OCI-LY1 (cell line): ENCODE measurements around the gene SLC16A2.

Source experiments
- H2AFZ ChIP-seq: fragments of 200-600 bp; sonication (generic), shearing (Covaris generic); 2 replicates; pipeline ENCODE4 v1.6.0; 2014; ENCODE audit warnings: antibody characterized with exemption, mild to moderate bottlenecking, low read length
- H3F3A ChIP-seq: fragments of 200-600 bp; sonication (generic), shearing (Covaris generic); 2 replicates; pipeline ENCODE4 v1.6.0; 2014; ENCODE audit warnings: mild to moderate bottlenecking, antibody characterized with exemption, low read length, moderate library complexity; ENCODE audit not compliant: insufficient read depth
- H3K27ac ChIP-seq: fragments of 200-600 bp; sonication (generic); 2 replicates; pipeline ENCODE4 v1.5.1; 2014; ENCODE audit warnings: low read length, mixed run types, mild to moderate bottlenecking, low read depth; ENCODE audit not compliant: poor library complexity, severe bottlenecking
- H3K27me3 ChIP-seq: fragments of 200-600 bp; sonication (generic); 2 replicates; pipeline ENCODE4 v1.6.0; 2014; ENCODE audit warnings: antibody characterized with exemption, mild to moderate bottlenecking, low read length, moderate library complexity; ENCODE audit not compliant: insufficient read depth
- H3K36me3 ChIP-seq: fragments of 200-600 bp; sonication (generic); 2 replicates; pipeline ENCODE4 v1.6.1; 2014; ENCODE audit warnings: mild to moderate bottlenecking, antibody characterized with exemption, low read length, moderate library complexity, mixed read lengths; ENCODE audit not compliant: insufficient read depth
- H3K4me1 ChIP-seq: fragments of 200-600 bp; sonication (generic); 2 replicates; pipeline ENCODE4 v1.5.1; 2014; ENCODE audit warnings: mild to moderate bottlenecking, low read length, moderate library complexity; ENCODE audit not compliant: insufficient read depth, severe bottlenecking
- H3K4me2 ChIP-seq: fragments of 200-600 bp; sonication (generic), shearing (Covaris generic); 2 replicates; pipeline ENCODE4 v1.6.1; 2014; ENCODE audit warnings: low read length
- H3K4me3 ChIP-seq: fragments of 200-600 bp; sonication (generic); 2 replicates; pipeline ENCODE4 v1.5.1; 2014; ENCODE audit warnings: low read length, low read depth, mild to moderate bottlenecking, mixed read lengths; ENCODE audit not compliant: poor library complexity, severe bottlenecking
- H3K79me2 ChIP-seq: fragments of 200-600 bp; shearing (Covaris generic); 2 replicates; pipeline ENCODE4 v1.6.1; 2016; ENCODE audit warnings: mixed run types, low read length, mixed read lengths; ENCODE audit not compliant: insufficient read depth
- H3K9ac ChIP-seq: fragments of 200-600 bp; sonication (generic), shearing (Covaris generic); 2 replicates; pipeline ENCODE4 v1.6.1; 2014; ENCODE audit warnings: mild to moderate bottlenecking, low read length, mixed read lengths
- H3K9me2 ChIP-seq: fragments of 200-600 bp; sonication (generic), shearing (Covaris generic); 2 replicates; pipeline ENCODE4 v1.6.1; 2014; ENCODE audit warnings: low read depth, mild to moderate bottlenecking, low read length, mixed read lengths
- H3K9me3 ChIP-seq: fragments of 200-600 bp; shearing (Covaris generic); 2 replicates; pipeline ENCODE4 v1.6.1; 2014; ENCODE audit warnings: low read length, mixed read lengths
- H4K20me1 ChIP-seq: fragments of 200-600 bp; sonication (generic), shearing (Covaris generic); 2 replicates; pipeline ENCODE4 v1.6.0; 2016; ENCODE audit warnings: mild to moderate bottlenecking, low read length; ENCODE audit not compliant: insufficient read depth
- EZH2 ChIP-seq: fragments of 200-600 bp; sonication (generic), shearing (Covaris generic); IDR thresholded peaks from 2 replicates; pipeline ENCODE4 v1.8.0; 2017; ENCODE audit warnings: borderline replicate concordance, mixed run types, mild to moderate bottlenecking, antibody characterized with exemption, low read length, moderate library complexity, mixed read lengths
- TF ChIP-seq, protein P1 (sequence below): fragments of 200-600 bp; sonication (generic), shearing (Covaris generic); IDR thresholded peaks from 2 replicates; pipeline ENCODE4 v1.5.1; 2017; ENCODE audit warnings: mild to moderate bottlenecking, antibody characterized with exemption, low read length, moderate library complexity, mixed read lengths

SLC16A2 gene

GRCh38 chrX:74545880-74546523 lies 124.7 kb downstream of the SLC16A2 start:
- no peak overlapping the region for H3K27ac ChIP-seq
- H3K4me2 ChIP-seq: no peak overlapping the region
- no peaks in the 10 kb centered on the region for H4K20me1 ChIP-seq
- H3K36me3 ChIP-seq: no peaks in the 10 kb centered on the region
- TF ChIP-seq, protein P1, sequence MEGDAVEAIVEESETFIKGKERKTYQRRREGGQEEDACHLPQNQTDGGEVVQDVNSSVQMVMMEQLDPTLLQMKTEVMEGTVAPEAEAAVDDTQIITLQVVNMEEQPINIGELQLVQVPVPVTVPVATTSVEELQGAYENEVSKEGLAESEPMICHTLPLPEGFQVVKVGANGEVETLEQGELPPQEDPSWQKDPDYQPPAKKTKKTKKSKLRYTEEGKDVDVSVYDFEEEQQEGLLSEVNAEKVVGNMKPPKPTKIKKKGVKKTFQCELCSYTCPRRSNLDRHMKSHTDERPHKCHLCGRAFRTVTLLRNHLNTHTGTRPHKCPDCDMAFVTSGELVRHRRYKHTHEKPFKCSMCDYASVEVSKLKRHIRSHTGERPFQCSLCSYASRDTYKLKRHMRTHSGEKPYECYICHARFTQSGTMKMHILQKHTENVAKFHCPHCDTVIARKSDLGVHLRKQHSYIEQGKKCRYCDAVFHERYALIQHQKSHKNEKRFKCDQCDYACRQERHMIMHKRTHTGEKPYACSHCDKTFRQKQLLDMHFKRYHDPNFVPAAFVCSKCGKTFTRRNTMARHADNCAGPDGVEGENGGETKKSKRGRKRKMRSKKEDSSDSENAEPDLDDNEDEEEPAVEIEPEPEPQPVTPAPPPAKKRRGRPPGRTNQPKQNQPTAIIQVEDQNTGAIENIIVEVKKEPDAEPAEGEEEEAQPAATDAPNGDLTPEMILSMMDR: no peak
- no peak for TF ChIP-seq EZH2
- H3K9ac ChIP-seq: no peak overlapping the region
- no peaks in the 10 kb centered on the region for H3K9me3 ChIP-seq
- H2AFZ ChIP-seq: no peak overlapping the region
- no peaks in the 10 kb centered on the region for H3K4me1 ChIP-seq
- H3K9me2 ChIP-seq: no peaks in the 10 kb centered on the region
- no peak overlapping the region for H3K4me3 ChIP-seq
- no peaks in the 10 kb centered on the region for H3K27me3 ChIP-seq
- no peaks in the 10 kb centered on the region for H3F3A ChIP-seq
- no peaks in the 10 kb centered on the region for H3K79me2 ChIP-seq

GRCh38 chrX:74546984-74547383 lies 125.7 kb downstream of the SLC16A2 start:
- H3K4me2 ChIP-seq: no peak overlapping the region
- no peaks in the 10 kb centered on the region for H3K36me3 ChIP-seq
- H3K4me1 ChIP-seq: no peaks in the 10 kb centered on the region
- no peaks in the 10 kb centered on the region for H3K9me3 ChIP-seq
- TF ChIP-seq, protein P1: no peak
- no peak for TF ChIP-seq EZH2
- H3F3A ChIP-seq: no peaks in the 10 kb centered on the region
- no peak overlapping the region for H2AFZ ChIP-seq
- no peaks in the 10 kb centered on the region for H3K79me2 ChIP-seq
- H4K20me1 ChIP-seq: no peaks in the 10 kb centered on the region
- H3K27me3 ChIP-seq: no peaks in the 10 kb centered on the region
- H3K9me2 ChIP-seq: no peaks in the 10 kb centered on the region
- no peak overlapping the region for H3K27ac ChIP-seq
- no peak overlapping the region for H3K4me3 ChIP-seq
- no peak overlapping the region for H3K9ac ChIP-seq

- Histone ChIP-seq H3K9ac (no peak overlapping the region), H4K20me1 (no peaks in the 10 kb centered on the region), H3K27ac (no peak overlapping the region), H3K9me3 (no peaks in the 10 kb centered on the region), H2AFZ (no peak overlapping the region), H3K4me1 (no peaks in the 10 kb centered on the region), H3K4me2 (peak overlapping the region; percentile 46; the same call in 1 of the 2 replicates), H3K27me3 (no peaks in the 10 kb centered on the region), H3F3A (no peaks in the 10 kb centered on the region), H3K4me3 (no peak overlapping the region), H3K9me2 (no peaks in the 10 kb centered on the region), H3K79me2 (no peaks in the 10 kb centered on the region), H3K36me3 (no peaks in the 10 kb centered on the region)
- TF ChIP-seq, protein P1: peak; percentile 90
- TF ChIP-seq EZH2: no peak
Measured at GRCh38 chrX:74550295-74550802, 129.1 kb downstream of the SLC16A2 start.
